Measurements from ENCODE around the gene MUC2. TPM values are rescaled to one million over a fixed set of nuclear protein-coding genes. Genes with fewer than 3 reads are reported as not detected.

Gene MUC2
- total and polyA plus RNA-seq, 10 of the 15 experiments (the other 5 are each of a cell fraction or from before 2014, with no cell fraction given): 0.23 TPM; not detected in 9

- POLR2A ChIA-PET: no interaction called here
Observed at GRCh38 chr11:1101318-1102089, 26.8 kb downstream of the MUC2 start.

GRCh38 chr11:1102221-1102971 is 27.7 kb downstream of the MUC2 start:
- ChIA-PET RAD21 (ENCODE audit: unreplicated experiment) (no interaction called here), SMC1A (ENCODE audit: uncharacterized antibody, unreplicated experiment) (no interaction called here), POLR2A (no interaction called here), CTCF (no interaction called here)
- Histone ChIP-seq H3K79me2 (ENCODE audit: control insufficient read depth, insufficient read depth, low read length) (no peaks in the 10 kb centered on the region), H3K9ac (ENCODE audit: control insufficient read depth, insufficient read depth, low read length) (no peak overlapping the region), H2AFZ (ENCODE audit: control insufficient read depth, low read depth, low read length) (no peak overlapping the region), H4K20me1 (ENCODE audit: control insufficient read depth, insufficient read depth) (no peaks in the 10 kb centered on the region), H3K4me3 (no peak overlapping the region), H3K27me3 (replicated peaks in 1 of 2; ENCODE audit: control insufficient read depth in 2 of 2, insufficient read depth in 2 of 2, low read length in 1 of 2) (no peaks in the 10 kb centered on the region), H3K4me1 (ENCODE audit: control insufficient read depth, insufficient read depth, low read length) (no peaks in the 10 kb centered on the region), H3K27ac (ENCODE audit: control insufficient read depth, insufficient read depth) (no peak overlapping the region), H3K9me3 (replicated peaks; ENCODE audit: control insufficient read depth, insufficient read depth, low read length) (no peaks in the 10 kb centered on the region; the same call in 2 of the 3 replicates), H3K36me3 (ENCODE audit: control insufficient read depth in 2 of 2, insufficient read depth in 2 of 2, low read length in 1 of 2) (no peaks in the 10 kb centered on the region), H3K4me2 (ENCODE audit: control insufficient read depth, insufficient read depth) (no peak overlapping the region)
- FAIRE-seq (no peak), ATAC-seq (no peak), DNase-seq (ENCODE audit: low read depth, low spot score) (no peak)
- WGBS (ENCODE audit: insufficient coverage, insufficient replicate concordance, low lambda C conversion rate, missing lambda C conversion rate): 54% methylated on average over 31 of the region's 31 CpGs
- in situ Hi-C loops (cut with MboI): no loop called here
- BruUV-seq (replicated peaks): no TSS peak
- intact Hi-C loops (cut with micrococcal nuclease; ENCODE audit: unreplicated experiment): no loop called here
- no peak for TF ChIP-seq MYB (IDR thresholded peaks at IDR 0.05; ENCODE audit: borderline replicate concordance, low read depth, low read length)
- no peak for TF ChIP-seq SMAD5 (IDR thresholded peaks at IDR 0.05; ENCODE audit: low read depth)
- no peak for TF ChIP-seq ATF2 (IDR thresholded peaks at IDR 0.05; ENCODE audit: low read length)
- TF ChIP-seq SMC3 (IDR thresholded peaks at IDR 0.05; ENCODE audit: borderline replicate concordance, low read length): no peak
- no peak for TF ChIP-seq NFIC (IDR thresholded peaks at IDR 0.05; ENCODE audit: low read depth, low read length)
- TF ChIP-seq HCFC1 (IDR thresholded peaks at IDR 0.05; ENCODE audit: low read length): no peak
- no peak for TF ChIP-seq ZSCAN29 (IDR thresholded peaks at IDR 0.05)
- no peak for TF ChIP-seq NBN (IDR thresholded peaks at IDR 0.05)
- TF ChIP-seq MYC (IDR thresholded peaks at IDR 0.05; ENCODE audit: insufficient read depth, insufficient read length, insufficient replicate concordance, low read length, severe bottlenecking): no peak

More at GRCh38 chr11:1101318-1102089, 26.8 kb downstream of the MUC2 start:
- no peaks in the 10 kb centered on the region; the same call in 2 of the 3 replicates for H3K9me3 ChIP-seq (replicated peaks; ENCODE audit: control insufficient read depth, insufficient read depth, low read length)
- 71% methylated on average over 40 of the region's 50 CpGs for WGBS (ENCODE audit: insufficient coverage, insufficient replicate concordance, low lambda C conversion rate, missing lambda C conversion rate)
- TF ChIP-seq JUND (IDR thresholded peaks at IDR 0.05; ENCODE audit: low read depth, low read length): no peak
- no peak for TF ChIP-seq MEF2A (IDR thresholded peaks at IDR 0.05; ENCODE audit: insufficient read depth, low read depth, low read length)
- no peak for TF ChIP-seq MYB (IDR thresholded peaks at IDR 0.05; ENCODE audit: borderline replicate concordance, low read depth, low read length)
- TF ChIP-seq TCF7 (IDR thresholded peaks at IDR 0.05; ENCODE audit: borderline replicate concordance): no peak
- TF ChIP-seq CHD1 (IDR thresholded peaks at IDR 0.05; ENCODE audit: low read depth, low read length): no peak
- TF ChIP-seq IKZF2 (IDR thresholded peaks at IDR 0.05): no peak
- no peak for TF ChIP-seq KDM1A (IDR thresholded peaks at IDR 0.05; ENCODE audit: borderline replicate concordance)
- no peak for TF ChIP-seq TAF1 (IDR thresholded peaks at IDR 0.05; ENCODE audit: borderline replicate concordance, low read depth, low read length)
- no peak for TF ChIP-seq RAD21 (IDR thresholded peaks at IDR 0.05; ENCODE audit: insufficient read depth, low read depth, low read length)
- TF ChIP-seq ZNF622 (IDR thresholded peaks at IDR 0.05): no peak
- no peak for TF ChIP-seq FOS (IDR thresholded peaks at IDR 0.05; ENCODE audit: borderline replicate concordance, extremely low read depth, insufficient read length)
- no peak for TF ChIP-seq EP300 (IDR thresholded peaks at IDR 0.05; ENCODE audit: borderline replicate concordance in 1 of 2, control insufficient read depth in 1 of 2, low read depth in 2 of 2, low read length in 2 of 2)
- H3K79me2 ChIP-seq (ENCODE audit: control insufficient read depth, insufficient read depth, low read length): no peaks in the 10 kb centered on the region
- no peak overlapping the region for H3K27ac ChIP-seq (ENCODE audit: control insufficient read depth, insufficient read depth)
- SMC1A ChIA-PET (ENCODE audit: uncharacterized antibody, unreplicated experiment): no interaction called here
- in situ Hi-C loops (cut with MboI): no loop called here
- RAD21 ChIA-PET (ENCODE audit: unreplicated experiment): no interaction called here
- no peak overlapping the region for H2AFZ ChIP-seq (ENCODE audit: control insufficient read depth, low read depth, low read length)
- H4K20me1 ChIP-seq (ENCODE audit: control insufficient read depth, insufficient read depth): no peaks in the 10 kb centered on the region
- ATAC-seq (no peak), FAIRE-seq (no peak), DNase-seq (ENCODE audit: low read depth, low spot score) (no peak)
- BruUV-seq (replicated peaks): no TSS peak
- no peak overlapping the region for H3K9ac ChIP-seq (ENCODE audit: control insufficient read depth, insufficient read depth, low read length)
- no peak overlapping the region for H3K4me2 ChIP-seq (ENCODE audit: control insufficient read depth, insufficient read depth)
- H3K27me3 ChIP-seq (replicated peaks in 1 of 2; ENCODE audit: control insufficient read depth in 2 of 2, insufficient read depth in 2 of 2, low read length in 1 of 2): no peaks in the 10 kb centered on the region
- no peak overlapping the region for H3K4me3 ChIP-seq
- no peaks in the 10 kb centered on the region for H3K4me1 ChIP-seq (ENCODE audit: control insufficient read depth, insufficient read depth, low read length)
- CTCF ChIA-PET: no interaction called here
- no peaks in the 10 kb centered on the region for H3K36me3 ChIP-seq (ENCODE audit: control insufficient read depth in 2 of 2, insufficient read depth in 2 of 2, low read length in 1 of 2)
- intact Hi-C loops (cut with micrococcal nuclease; ENCODE audit: unreplicated experiment): no loop called here
